PFSK-1 (cell line): ENCODE measurements around the gene TARBP1.

Source experiments
- FOXP2 ChIP-seq: optimal IDR thresholded peaks from 2 replicates; pipeline ENCODE3; 2011; ENCODE audit warnings: borderline replicate concordance, control low read depth, inconsistent platforms; ENCODE audit not compliant: insufficient read depth; ENCODE audit errors: extremely low read length, extremely low read depth
- POLR2AphosphoS5 ChIP-seq: IDR thresholded peaks from 2 replicates; pipeline ENCODE4 v1.6.1; 2012; ENCODE audit warnings: low read depth, mild to moderate bottlenecking, control low read depth, low read length, moderate library complexity
- REST ChIP-seq, 2 experiments: IDR thresholded peaks; 2 replicates each; pipeline versions ENCODE4 v1.6.1 to v1.8.0; 2011 to 2012; ENCODE audit warnings: low read depth in 2 of 2, low read length in 2 of 2, control low read depth in 1 of 2, inconsistent platforms in 1 of 2, mild to moderate bottlenecking in 1 of 2, moderate library complexity in 1 of 2; ENCODE audit not compliant: insufficient read depth in 1 of 2
- SIN3A ChIP-seq: IDR thresholded peaks from 2 replicates; pipeline ENCODE4 v1.6.1; 2012; ENCODE audit warnings: mild to moderate bottlenecking, low read length, moderate library complexity, borderline replicate concordance; ENCODE audit not compliant: insufficient read depth
- TAF1 ChIP-seq: IDR thresholded peaks from 2 replicates; pipeline ENCODE4 v1.6.1; 2012; ENCODE audit warnings: low read length, control low read depth, borderline replicate concordance; ENCODE audit not compliant: insufficient read depth

TARBP1 gene

GRCh38 chr1:234494049-234494448, 15.1 kb upstream of the TARBP1 start:
- TF ChIP-seq FOXP2: no peak

GRCh38 chr1:234490793-234491479, 12.0 kb upstream of the TARBP1 start:
- no peak for TF ChIP-seq REST (IDR thresholded peaks at IDR 0.05; ENCODE audit: insufficient read depth in 1 of 2, low read depth in 2 of 2, low read length in 2 of 2)
- no peak for TF ChIP-seq POLR2AphosphoS5
- no peak for TF ChIP-seq TAF1
- no peak for TF ChIP-seq SIN3A
- no peak for TF ChIP-seq FOXP2

- no peak for TF ChIP-seq REST (IDR thresholded peaks at IDR 0.05; ENCODE audit: insufficient read depth in 1 of 2, low read depth in 2 of 2, low read length in 2 of 2)
Observed at GRCh38 chr1:234489698-234490077, 10.7 kb upstream of the TARBP1 start.

GRCh38 chr1:234489007-234489697, 10.2 kb upstream of the TARBP1 start:
- TF ChIP-seq FOXP2 (no peak), POLR2AphosphoS5 (no peak), TAF1 (no peak), REST (IDR thresholded peaks at IDR 0.05; ENCODE audit: insufficient read depth in 1 of 2, low read depth in 2 of 2, low read length in 2 of 2) (no peak), SIN3A (no peak)

GRCh38 chr1:234488054-234489006, 9.4 kb upstream of the TARBP1 start:
- no peak for TF ChIP-seq TAF1
- no peak for TF ChIP-seq POLR2AphosphoS5
